IPS DF 4.7 (cell line): ENCODE measurements around the gene SNRNP70.

Source experiments
- DNase-seq: peaks from one replicate; pipeline ENCODE4 v3.0.0-alpha.2; 2013; ENCODE audit warnings: low spot score; ENCODE audit errors: extremely low read depth

Gene SNRNP70

GRCh38 chr19:49101160-49101559, 15.9 kb downstream of the SNRNP70 start:
- DNase-seq = no peak

- DNase-seq = no peak
Measured at GRCh38 chr19:49102303-49102702, 17.1 kb downstream of the SNRNP70 start.

- DNase-seq = no peak
Measured at GRCh38 chr19:49103331-49104085, 18.3 kb downstream of the SNRNP70 start.

- no peak for DNase-seq
Measured at GRCh38 chr19:49104229-49104864, 19.1 kb downstream of the SNRNP70 start.

- DNase-seq = no peak
Measured at GRCh38 chr19:49106648-49107135, 21.4 kb downstream of the SNRNP70 start.

GRCh38 chr19:49107625-49108459, 22.6 kb downstream of the SNRNP70 start:
- no peak for DNase-seq

GRCh38 chr19:49109051-49109450, 23.8 kb downstream of the SNRNP70 start:
- no peak for DNase-seq

GRCh38 chr19:49109569-49110233, 24.4 kb downstream of the SNRNP70 start:
- no peak for DNase-seq

GRCh38 chr19:49110567-49110966, 25.3 kb downstream of the SNRNP70 start:
- DNase-seq = no peak

GRCh38 chr19:49111218-49111998, 26.2 kb downstream of the SNRNP70 start:
- no peak for DNase-seq

- DNase-seq = no peak
Measured at GRCh38 chr19:49113762-49114629, 28.7 kb downstream of the SNRNP70 start, which contains the start of gene LIN7B. Gene LIN7B (plus strand): TSS chr19:49114370. CDS start chr19:49114405, 35 bp downstream.

GRCh38 chr19:49114630-49115363, 29.5 kb downstream of the SNRNP70 start:
- no peak for DNase-seq

- DNase-seq = no peak
Measured at GRCh38 chr19:49116544-49116943, 31.3 kb downstream of the SNRNP70 start.

GRCh38 chr19:49117677-49118564, 32.7 kb downstream of the SNRNP70 start:
- DNase-seq = no peak

GRCh38 chr19:49118565-49119410, 33.5 kb downstream of the SNRNP70 start, which contains the start of gene C19orf73:
Gene C19orf73 (minus strand): TSS chr19:49119143. CDS start chr19:49119022, 121 bp downstream.
- DNase-seq = no peak

GRCh38 chr19:49119411-49120324, 34.4 kb downstream of the SNRNP70 start, which contains the start of gene PPFIA3:
Gene PPFIA3 (plus strand): TSS chr19:49119544. CDS start chr19:49127874, 8,330 bp downstream.
- no peak for DNase-seq
